Lung (tissue), 12 donors: ENCODE measurements around the gene SGPP1. TPM values are rescaled to one million over a fixed set of nuclear protein-coding genes. Genes with fewer than 3 reads are reported as not detected.
A peak's percentile ranks its signal among the peaks of the same experiment; 100 is the strongest.

ENCODE experiments used
- ATAC-seq: fragments of 200-7000 bp; cut with Tn5 transposase; one replicate; pipeline ENCODE4 v1.9.1; 2020; ENCODE audit warnings: moderate number of reproducible peaks; ENCODE audit not compliant: insufficient read depth, low FRiP score
- DNase-seq, 3 donors: peaks; one replicate each; pipeline ENCODE4 v3.0.0-alpha.2; 2013 to 2017
- H3K27ac ChIP-seq, 2 donors: one replicate each; pipeline ENCODE4 v1.5.1; 2013; ENCODE audit warnings: mild to moderate bottlenecking in 2 of 2, moderate library complexity in 2 of 2, control low read depth in 1 of 2, inconsistent platforms in 1 of 2, low read depth in 1 of 2, low read length in 1 of 2
- H3K27me3 ChIP-seq, 3 donors: one replicate each; pipeline ENCODE4 v1.5.1; 2013; ENCODE audit warnings: low read length in 2 of 3; ENCODE audit not compliant: control insufficient read depth in 3 of 3, insufficient read depth in 3 of 3
- H3K36me3 ChIP-seq, 4 donors: one replicate each; pipeline ENCODE4 v1.5.1; 2013; ENCODE audit warnings: low read length in 4 of 4, mild to moderate bottlenecking in 1 of 4, moderate library complexity in 1 of 4; ENCODE audit not compliant: control insufficient read depth in 4 of 4, insufficient read depth in 4 of 4
- H3K4me1 ChIP-seq, 5 donors: one replicate each; pipeline ENCODE4 v1.5.1; 2013; ENCODE audit warnings: low read length in 5 of 5, mild to moderate bottlenecking in 2 of 5, moderate library complexity in 1 of 5; ENCODE audit not compliant: control insufficient read depth in 5 of 5, insufficient read depth in 5 of 5
- H3K4me3 ChIP-seq: one replicate; pipeline ENCODE4 v1.5.1; 2013; ENCODE audit warnings: mild to moderate bottlenecking, control low read depth, moderate library complexity
- H3K9ac ChIP-seq, 2 donors: one replicate each; pipeline ENCODE4 v1.5.1; 2013; ENCODE audit warnings: low read length in 2 of 2, control low read depth in 1 of 2; ENCODE audit not compliant: insufficient read depth in 1 of 2
- H3K9me3 ChIP-seq, 4 donors: one replicate each; pipeline ENCODE4 v1.5.1; 2013; ENCODE audit warnings: low read length in 3 of 4, mild to moderate bottlenecking in 1 of 4, moderate library complexity in 1 of 4; ENCODE audit not compliant: control insufficient read depth in 4 of 4, insufficient read depth in 3 of 4
- WGBS, 2 donors: extraction: QIAGEN DNeasy Blood & Tissue Kit; methylation state at CpG; one replicate each; pipeline ENCODE4 v1.1.7; 2013; 5-methylcytosine and 5-hydroxymethylcytosine counted together
- polyA plus RNA-seq, 2 donors: library from polyadenylated mRNA; stranded (reverse); fragments of 200-250 nt; gene quantifications; one replicate each; pipeline ENCODE4 v1.2.1, GENCODE V29; 2013
- total RNA-seq, 2 donors: library from RNA; depleted of rRNA in 1 of 2; stranded (reverse); fragments of >200 nt in 1 of 2; gene quantifications; one replicate each; pipeline ENCODE4 v1.2.1, GENCODE V29; 2014 to 2021
- TF ChIP-seq, protein P1 (sequence below): IDR thresholded peaks from 2 replicates; pipeline ENCODE4 v1.5.1; 2012; ENCODE audit warnings: mild to moderate bottlenecking; ENCODE audit errors: control extremely low read depth, extremely low read depth
- donor health status: control.
- donor health status: control.
- donor health status: Bipolar disorder and iron deficiency.
- donor health status: healthy.
- donor health status: DM: yes; HTN: yes; CAD: no.

Gene SGPP1
- total and polyA plus RNA-seq, 4 donors, result 7.5 to 19.5 (median 13.1) TPM

DNA sequence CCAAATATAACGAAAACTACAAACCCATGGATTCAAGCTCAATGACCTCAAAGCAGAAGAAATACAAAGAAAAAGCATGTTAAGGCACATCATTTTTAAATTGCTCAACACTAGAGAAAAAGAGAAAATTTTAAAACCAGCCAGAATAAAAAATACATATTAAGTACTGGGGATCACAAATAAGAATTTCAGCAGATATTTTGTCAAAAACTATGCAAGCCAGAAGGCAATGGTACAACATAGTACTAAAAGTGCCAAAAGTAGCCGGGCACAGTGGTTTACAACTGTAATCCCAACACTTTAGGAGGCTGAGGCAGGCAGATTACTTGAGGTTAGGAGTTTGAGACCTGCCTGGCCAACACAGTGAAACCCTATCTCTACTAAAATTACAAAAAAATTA, 10.2 kb downstream of the SGPP1 start:
- no peak overlapping the region for H3K9ac ChIP-seq
- peak in 2 of 3 donors; percentile 24 to 33 for DNase-seq
- H3K4me1 ChIP-seq, result peaks cover 0 to 5% (median 0%) of the 10 kb centered on the region in 5 donors
- H3K27me3 ChIP-seq, result no peaks in the 10 kb centered on the region
- H3K4me3 ChIP-seq, result no peak overlapping the region
- peaks cover 0 to 4% (median 2%) of the 10 kb centered on the region in 4 donors for H3K36me3 ChIP-seq
- TF ChIP-seq, protein P1, sequence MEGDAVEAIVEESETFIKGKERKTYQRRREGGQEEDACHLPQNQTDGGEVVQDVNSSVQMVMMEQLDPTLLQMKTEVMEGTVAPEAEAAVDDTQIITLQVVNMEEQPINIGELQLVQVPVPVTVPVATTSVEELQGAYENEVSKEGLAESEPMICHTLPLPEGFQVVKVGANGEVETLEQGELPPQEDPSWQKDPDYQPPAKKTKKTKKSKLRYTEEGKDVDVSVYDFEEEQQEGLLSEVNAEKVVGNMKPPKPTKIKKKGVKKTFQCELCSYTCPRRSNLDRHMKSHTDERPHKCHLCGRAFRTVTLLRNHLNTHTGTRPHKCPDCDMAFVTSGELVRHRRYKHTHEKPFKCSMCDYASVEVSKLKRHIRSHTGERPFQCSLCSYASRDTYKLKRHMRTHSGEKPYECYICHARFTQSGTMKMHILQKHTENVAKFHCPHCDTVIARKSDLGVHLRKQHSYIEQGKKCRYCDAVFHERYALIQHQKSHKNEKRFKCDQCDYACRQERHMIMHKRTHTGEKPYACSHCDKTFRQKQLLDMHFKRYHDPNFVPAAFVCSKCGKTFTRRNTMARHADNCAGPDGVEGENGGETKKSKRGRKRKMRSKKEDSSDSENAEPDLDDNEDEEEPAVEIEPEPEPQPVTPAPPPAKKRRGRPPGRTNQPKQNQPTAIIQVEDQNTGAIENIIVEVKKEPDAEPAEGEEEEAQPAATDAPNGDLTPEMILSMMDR, result no peak
- peaks cover 0 to 6% (median 4%) of the 10 kb centered on the region in 4 donors for H3K9me3 ChIP-seq
- WGBS, 2 donors, result 94% methylated on average over 2 of the region's 2 CpGs
- no peak overlapping the region for H3K27ac ChIP-seq
- ATAC-seq, result no peak

DNA sequence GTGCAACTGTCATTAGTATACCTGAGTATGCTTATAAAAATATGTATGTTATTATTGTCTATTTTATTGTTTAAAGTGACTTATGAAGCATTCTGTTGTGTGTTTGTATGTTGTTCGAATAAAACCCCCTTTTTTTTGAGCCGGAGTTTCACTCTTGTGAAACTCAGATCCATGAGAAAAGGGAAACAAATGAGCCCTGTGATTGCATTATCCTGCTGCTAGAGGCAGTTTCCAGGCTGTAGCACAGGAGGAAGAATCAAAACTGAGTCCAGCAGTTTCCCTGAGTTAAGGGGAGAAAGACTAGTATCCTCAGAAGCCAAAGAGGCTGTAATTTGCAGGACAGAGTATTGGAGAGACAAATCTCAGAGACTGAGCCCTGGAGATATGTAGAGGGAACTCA, 12.5 kb downstream of the SGPP1 start:
- TF ChIP-seq, protein P1, result no peak

DNA sequence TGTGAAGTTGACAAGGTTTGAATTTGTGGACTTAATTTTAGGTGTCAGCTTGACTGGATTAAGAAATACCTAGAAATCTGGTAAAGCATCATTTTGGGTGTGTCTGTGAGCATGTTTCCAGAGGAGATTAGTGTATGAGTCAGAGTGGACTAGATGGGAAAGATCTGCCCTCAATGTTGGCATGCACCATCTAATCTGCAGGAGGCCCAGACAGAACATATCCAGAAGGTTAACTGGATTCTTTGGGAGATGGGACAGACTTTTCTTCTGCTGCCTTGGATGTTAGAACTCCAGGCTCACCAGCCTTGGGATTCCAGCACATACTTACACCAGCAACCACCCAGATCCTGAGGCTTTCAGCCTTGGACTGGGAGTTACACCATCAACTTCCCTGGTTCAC, 14.1 kb downstream of the SGPP1 start:
- ATAC-seq, result no peak
- TF ChIP-seq, protein P1, result no peak
- DNase-seq, result no peak
- Histone ChIP-seq H3K4me3 (no peak overlapping the region), H3K9ac (no peak overlapping the region), H3K27me3 (no peaks in the 10 kb centered on the region), H3K36me3 (peaks cover 0 to 6% (median 1%) of the 10 kb centered on the region in 4 donors), H3K4me1 (peaks cover 0 to 5% (median 0%) of the 10 kb centered on the region in 5 donors), H3K9me3 (peaks cover 0 to 6% (median 4%) of the 10 kb centered on the region in 4 donors), H3K27ac (no peak overlapping the region)

More for the DNA sequence above, 12.5 kb downstream of the SGPP1 start:
- Histone ChIP-seq H3K27ac (no peak overlapping the region), H3K9ac (no peak overlapping the region), H3K27me3 (no peaks in the 10 kb centered on the region), H3K9me3 (peaks cover 0 to 6% (median 4%) of the 10 kb centered on the region in 4 donors), H3K4me3 (no peak overlapping the region), H3K4me1 (peaks cover 0 to 5% (median 0%) of the 10 kb centered on the region in 5 donors), H3K36me3 (peaks cover 0 to 6% (median 1%) of the 10 kb centered on the region in 4 donors)
- no peak for DNase-seq
- no peak for ATAC-seq
- 89 to 93% methylated on average over 2 of the region's 2 CpGs for WGBS, 2 donors

DNA sequence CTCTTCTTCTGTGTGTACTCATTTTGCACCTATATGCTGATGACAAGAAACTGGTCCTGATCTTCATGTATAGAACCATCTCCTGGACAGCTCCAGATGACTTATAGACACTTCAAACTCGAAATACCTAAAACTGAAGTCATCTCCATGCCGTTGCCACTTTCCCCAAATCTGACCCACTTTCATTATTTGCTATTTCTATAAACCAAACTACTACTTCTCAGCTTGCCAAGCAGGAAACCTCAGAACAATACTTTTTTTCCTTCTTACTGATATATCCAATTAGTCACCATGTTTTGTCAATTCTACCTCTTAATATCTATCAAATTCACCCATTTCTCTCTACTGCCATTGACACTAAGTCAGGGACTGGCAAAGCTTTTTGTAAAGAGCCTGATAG, 14.8 kb downstream of the SGPP1 start:
- no peak overlapping the region for H3K4me3 ChIP-seq
- ATAC-seq (no peak), DNase-seq (no peak)
- 62 to 79% methylated on average over 2 of the region's 2 CpGs for WGBS, 2 donors
- no peak overlapping the region for H3K9ac ChIP-seq
- H3K4me1 ChIP-seq, result peaks cover 0 to 5% (median 0%) of the 10 kb centered on the region in 5 donors
- H3K27me3 ChIP-seq, result no peaks in the 10 kb centered on the region
- H3K9me3 ChIP-seq, result peaks cover 0 to 6% (median 3%) of the 10 kb centered on the region in 4 donors
- H3K36me3 ChIP-seq, result peaks cover 0 to 6% (median 0%) of the 10 kb centered on the region in 4 donors
- no peak overlapping the region for H3K27ac ChIP-seq
- TF ChIP-seq, protein P1, result no peak
